NCI-H748 treated with DMSO at 0.1 percent for 48 hours (cell line): Measurements from ENCODE around the gene SARNP.
"Not testable (repeated sequence)": the region's sequence is repeated elsewhere in the genome, so short reads cannot be mapped to it uniquely, and the experiment has no call there.

ENCODE experiments used
- DNase-seq: peaks from one replicate; lab custom pipeline; 2025; lab: John Stamatoyannopoulos, UW

Gene SARNP

DNA sequence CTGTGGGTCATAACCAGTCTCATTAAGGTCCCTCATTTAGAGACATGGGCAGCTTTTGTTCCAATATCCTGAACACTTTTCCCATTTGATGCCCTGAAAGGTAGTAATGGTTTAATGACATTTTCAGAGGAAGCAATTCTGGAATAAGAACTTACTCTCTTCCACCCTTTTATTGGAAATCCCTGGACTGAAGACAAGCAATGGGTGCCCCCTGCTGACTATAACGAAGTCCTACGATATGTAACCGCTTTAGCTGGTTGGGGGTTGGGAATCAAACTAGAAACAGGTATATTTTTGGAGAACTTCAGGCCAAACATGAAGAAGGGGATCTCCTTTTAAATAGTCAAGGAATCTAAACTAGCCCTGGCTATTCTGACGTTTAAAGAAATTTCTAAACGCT is 20.5 kb downstream of the SARNP start:
- no peak for DNase-seq

GRCh38 chr12:55795950-55796349 is 21.6 kb downstream of the SARNP start:
- no peak for DNase-seq

- no peak for DNase-seq
Measured at GRCh38 chr12:55789893-55790292, 27.6 kb downstream of the SARNP start.

GRCh38 chr12:55789171-55789570 is 28.4 kb downstream of the SARNP start:
- no peak for DNase-seq

- no peak for DNase-seq
Measured at GRCh38 chr12:55788546-55788945, 29.0 kb downstream of the SARNP start.

DNA sequence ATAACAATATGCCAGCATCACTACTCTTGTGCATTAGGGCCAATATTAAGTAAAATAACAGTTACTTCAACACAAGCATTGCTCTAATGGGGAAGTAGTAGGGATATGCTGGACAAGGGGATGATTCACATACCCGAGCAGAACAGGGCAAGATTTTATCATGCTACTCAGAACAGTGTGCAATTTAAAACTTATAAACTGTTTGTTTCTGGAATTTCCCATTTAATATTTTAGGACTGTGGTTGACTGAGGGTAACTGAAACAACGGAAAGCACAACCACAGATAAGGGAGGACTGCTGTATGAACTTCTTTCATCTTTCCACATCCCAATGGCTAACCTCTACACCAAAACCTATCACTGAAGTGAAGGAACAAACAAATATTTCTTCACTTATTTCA is 36.8 kb downstream of the SARNP start:
- no peak for DNase-seq

DNA sequence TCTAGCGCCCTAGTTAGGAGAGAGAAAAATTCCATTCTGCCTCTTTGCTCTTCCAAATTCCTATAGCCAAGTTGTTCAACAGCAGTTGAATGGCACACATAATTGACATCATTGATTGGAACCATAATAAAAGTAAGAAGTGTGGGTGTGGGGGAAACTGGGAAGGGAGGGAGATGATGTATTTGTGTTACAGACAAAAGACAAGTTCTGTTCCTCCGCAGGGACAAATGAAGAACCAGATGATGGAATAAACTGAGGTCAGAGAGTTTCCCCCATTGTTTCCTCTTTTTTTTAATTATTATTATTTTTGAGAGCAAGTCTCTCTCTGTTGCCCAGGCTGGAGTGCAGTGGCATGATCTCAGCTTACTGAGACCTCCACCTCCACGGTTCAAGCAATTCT is 39.7 kb downstream of the SARNP start:
- DNase-seq = no peak

DNA sequence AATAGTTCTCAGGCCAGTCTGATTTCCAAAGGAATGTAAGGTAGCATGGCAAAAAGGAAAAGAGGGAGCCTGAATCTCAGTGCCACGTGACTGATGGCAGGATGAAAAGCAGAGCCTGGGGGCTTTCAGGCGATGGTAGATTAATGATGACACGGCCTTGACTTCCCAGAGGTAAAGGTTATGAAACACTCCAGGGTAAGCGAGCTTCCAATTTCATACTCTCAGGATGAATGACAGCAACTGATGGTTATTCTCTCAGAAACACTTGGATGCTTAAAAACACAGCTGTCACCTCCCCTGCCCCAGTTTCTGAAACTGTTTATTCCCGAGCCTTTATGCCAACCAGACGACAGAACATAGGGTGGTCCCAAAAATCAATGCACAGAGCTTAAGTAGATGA is 45.8 kb downstream of the SARNP start:
- DNase-seq = no peak

DNA sequence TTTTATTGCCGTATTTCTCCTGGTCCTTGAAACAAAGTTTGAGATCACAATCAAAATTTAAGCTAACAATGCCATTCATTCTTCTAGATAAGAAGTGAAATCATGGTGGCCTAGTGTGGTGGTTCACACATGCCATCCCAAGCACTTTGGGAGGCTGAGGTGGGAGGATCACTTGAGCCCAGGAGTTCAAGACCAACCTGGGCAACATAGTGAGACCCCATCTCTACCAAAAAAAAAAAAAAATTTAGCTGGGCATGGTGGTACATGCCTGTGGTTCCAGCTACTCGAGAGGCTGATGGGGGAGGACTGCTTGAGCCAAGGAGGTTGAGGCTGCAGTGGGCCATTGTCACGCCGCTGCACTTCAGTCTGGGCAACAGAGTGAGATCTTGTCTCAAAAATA is 50.4 kb downstream of the SARNP start:
- no peak for DNase-seq

- DNase-seq = no peak
Measured at GRCh38 chr12:55765736-55766290, 51.7 kb downstream of the SARNP start.

- DNase-seq = no peak
Measured at GRCh38 chr12:55762646-55763045, 54.9 kb downstream of the SARNP start.

DNA sequence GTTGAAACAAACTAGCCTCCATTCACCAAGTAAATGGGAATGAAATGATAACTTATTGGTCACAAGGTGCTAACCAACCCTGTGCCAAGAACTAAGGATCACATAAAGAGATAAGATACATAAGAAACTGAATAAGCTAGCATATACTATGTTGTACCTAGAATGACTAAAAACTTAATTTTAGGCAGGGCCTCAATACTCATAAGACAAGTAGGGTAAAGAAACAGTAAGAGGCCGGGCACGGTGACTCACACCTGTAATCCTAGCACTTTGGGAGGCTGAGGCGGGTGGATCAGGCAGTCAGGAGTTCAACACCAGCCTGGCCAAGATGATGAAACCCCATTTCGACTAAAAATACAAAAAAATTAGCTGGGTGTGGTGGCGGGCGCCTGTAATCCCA is 56.9 kb downstream of the SARNP start:
- DNase-seq = no peak

DNA sequence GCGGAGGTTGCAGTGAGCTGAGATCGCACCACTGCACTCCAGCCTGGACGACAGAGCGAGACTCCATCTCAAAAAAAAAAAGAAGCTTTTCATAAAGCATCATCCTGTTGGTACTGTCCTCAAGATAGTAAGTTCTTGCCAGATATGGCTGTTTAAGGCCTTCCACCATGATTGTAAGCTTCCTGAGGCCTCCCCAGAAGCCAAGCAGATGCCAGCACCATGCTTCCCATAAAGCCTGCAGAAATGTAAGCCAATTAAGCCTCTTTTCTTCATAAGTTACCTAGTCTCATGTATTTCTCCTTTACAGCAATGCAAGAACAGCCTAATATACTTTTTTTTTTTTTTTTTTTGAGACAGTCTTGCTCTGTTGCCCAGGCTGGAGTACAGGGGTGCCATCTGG is 58.9 kb downstream of the SARNP start:
- DNase-seq = not testable (repeated sequence)

DNA sequence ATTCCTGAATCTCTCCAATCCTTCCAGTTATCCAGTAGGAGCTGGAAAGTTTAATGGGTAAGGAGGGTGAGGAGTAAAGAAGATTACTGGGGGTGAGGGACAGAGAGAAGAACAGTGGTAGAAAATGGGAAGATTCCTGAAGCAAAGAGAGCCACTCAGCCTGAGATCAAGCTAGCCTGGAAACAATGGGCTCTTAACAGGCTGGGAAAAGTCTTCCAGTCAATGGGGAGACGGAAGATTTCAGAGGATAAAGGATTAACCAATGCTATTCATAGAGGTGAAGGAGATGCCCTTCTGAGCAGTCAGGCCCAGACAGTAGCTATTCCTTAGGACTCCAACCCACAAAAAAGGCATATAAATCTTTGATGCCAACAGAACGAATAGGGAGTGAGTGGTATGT is 59.8 kb downstream of the SARNP start:
- DNase-seq = no peak

GRCh38 chr12:55755246-55755645 is 62.3 kb downstream of the SARNP start:
- DNase-seq = no peak

GRCh38 chr12:55748230-55748993 is 69.1 kb downstream of the SARNP start:
- no peak for DNase-seq

DNA sequence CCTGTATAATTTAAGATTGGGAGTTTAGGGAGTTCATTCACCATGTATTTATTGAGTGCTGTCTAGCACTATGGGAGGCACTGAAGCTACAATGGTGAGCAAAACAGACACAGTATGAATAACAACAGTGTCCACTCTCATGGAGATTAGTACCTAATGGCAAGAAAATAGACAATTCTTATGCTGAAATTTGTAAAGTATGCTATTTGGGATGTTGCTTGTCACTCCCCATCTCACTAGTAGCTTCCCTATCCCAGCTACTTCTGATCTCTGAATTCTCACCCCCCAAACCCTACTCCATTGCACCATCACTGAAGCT is 70.7 kb downstream of the SARNP start:
- DNase-seq = no peak

GRCh38 chr12:55746174-55746912 is 71.2 kb downstream of the SARNP start:
- DNase-seq = no peak

GRCh38 chr12:55745361-55746173 is 72.0 kb downstream of the SARNP start:
- no peak for DNase-seq

GRCh38 chr12:55744340-55745030 is 73.0 kb downstream of the SARNP start:
- no peak for DNase-seq

DNA sequence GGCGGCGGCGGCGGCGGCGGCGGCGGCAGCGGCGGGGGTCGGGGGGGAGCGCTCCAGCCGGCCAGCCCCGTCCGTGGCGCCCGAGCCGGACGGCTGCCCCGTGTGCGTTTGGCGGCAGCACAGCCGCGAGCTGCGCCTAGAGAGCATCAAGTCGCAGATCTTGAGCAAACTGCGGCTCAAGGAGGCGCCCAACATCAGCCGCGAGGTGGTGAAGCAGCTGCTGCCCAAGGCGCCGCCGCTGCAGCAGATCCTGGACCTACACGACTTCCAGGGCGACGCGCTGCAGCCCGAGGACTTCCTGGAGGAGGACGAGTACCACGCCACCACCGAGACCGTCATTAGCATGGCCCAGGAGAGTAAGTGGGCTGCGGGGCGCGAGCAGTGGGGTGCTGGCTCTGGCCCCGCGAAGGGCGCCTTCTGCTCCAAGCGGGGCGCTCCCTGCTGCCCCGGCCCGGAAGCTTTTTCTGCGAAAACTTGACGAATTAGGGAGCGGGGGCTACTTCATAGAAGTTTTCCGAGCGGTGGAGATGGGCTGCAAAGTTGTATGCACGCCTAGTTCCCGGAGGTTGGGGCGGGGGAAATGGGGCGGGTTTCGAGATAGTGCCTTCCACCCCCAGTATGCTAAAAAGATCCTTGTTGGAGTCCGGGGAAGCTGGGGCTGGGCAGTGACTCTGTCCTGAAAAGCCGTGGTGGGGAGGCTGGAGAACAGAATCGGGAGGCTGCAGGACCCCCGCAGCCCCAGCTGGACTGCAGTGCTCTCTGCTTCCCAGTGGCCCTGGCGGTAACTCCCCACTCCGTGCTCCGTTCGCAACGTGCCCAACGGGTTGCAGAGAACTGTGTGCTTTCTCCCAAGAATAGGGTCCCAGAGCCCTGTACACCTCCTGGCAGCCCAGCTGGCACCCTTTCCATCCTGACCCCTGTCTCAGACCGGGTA is 73.9 kb downstream of the SARNP start:
- DNase-seq = no peak
